Vagina (tissue), 2 donors: Measurements from ENCODE around the gene CELF4.

Experiments used
- POLR2A ChIP-seq, 2 donors: fragments of 450-650 bp; IDR thresholded peaks; one replicate each; pipeline ENCODE4 v1.6.1; 2017; ENCODE audit warnings: antibody characterized with exemption in 2 of 2, mild to moderate bottlenecking in 2 of 2, moderate library complexity in 2 of 2
- POLR2AphosphoS5 ChIP-seq, 2 donors: sonication (generic); formaldehyde crosslinking; IDR thresholded peaks; one replicate each; pipeline ENCODE4 v1.9.0; 2017; ENCODE audit warnings: antibody characterized with exemption in 2 of 2, mild to moderate bottlenecking in 2 of 2, low read depth in 1 of 2; ENCODE audit not compliant: insufficient read depth in 1 of 2
- TF ChIP-seq, protein P1 (sequence below), 3 experiments: fragments of 450-650 bp in 2 of 3; fragments of 200-600 bp in 1 of 3; sonication (generic) in 1 of 3; IDR thresholded peaks; one replicate each; pipeline ENCODE4 v1.5.1; 2017 to 2019; ENCODE audit warnings: antibody characterized with exemption in 3 of 3, mild to moderate bottlenecking in 2 of 3, moderate library complexity in 2 of 3

DNA sequence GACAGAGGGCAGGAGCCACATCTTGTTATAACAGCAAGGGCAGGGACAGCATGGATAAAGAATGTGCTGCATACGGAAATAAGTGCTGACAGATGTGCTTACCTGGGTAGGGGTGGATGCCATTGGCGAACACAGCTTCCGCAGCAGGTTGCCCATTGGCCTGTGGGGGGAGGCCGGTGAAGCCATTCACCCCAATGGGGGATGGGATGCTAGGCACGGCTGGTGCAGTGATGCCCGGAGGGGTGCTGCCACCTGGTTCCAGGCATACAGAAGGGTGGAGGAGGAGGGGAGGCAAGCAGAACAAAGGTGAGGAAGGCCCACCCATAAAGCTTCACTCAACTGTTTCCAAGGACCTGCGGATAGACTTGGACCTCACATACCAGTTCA lies 294.9 kb downstream of the CELF4 start:
- TF ChIP-seq, protein P1, sequence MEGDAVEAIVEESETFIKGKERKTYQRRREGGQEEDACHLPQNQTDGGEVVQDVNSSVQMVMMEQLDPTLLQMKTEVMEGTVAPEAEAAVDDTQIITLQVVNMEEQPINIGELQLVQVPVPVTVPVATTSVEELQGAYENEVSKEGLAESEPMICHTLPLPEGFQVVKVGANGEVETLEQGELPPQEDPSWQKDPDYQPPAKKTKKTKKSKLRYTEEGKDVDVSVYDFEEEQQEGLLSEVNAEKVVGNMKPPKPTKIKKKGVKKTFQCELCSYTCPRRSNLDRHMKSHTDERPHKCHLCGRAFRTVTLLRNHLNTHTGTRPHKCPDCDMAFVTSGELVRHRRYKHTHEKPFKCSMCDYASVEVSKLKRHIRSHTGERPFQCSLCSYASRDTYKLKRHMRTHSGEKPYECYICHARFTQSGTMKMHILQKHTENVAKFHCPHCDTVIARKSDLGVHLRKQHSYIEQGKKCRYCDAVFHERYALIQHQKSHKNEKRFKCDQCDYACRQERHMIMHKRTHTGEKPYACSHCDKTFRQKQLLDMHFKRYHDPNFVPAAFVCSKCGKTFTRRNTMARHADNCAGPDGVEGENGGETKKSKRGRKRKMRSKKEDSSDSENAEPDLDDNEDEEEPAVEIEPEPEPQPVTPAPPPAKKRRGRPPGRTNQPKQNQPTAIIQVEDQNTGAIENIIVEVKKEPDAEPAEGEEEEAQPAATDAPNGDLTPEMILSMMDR (IDR thresholded peaks at IDR 0.05), result no peak
- TF ChIP-seq POLR2A (IDR thresholded peaks at IDR 0.05), result no peak
- TF ChIP-seq POLR2AphosphoS5 (IDR thresholded peaks at IDR 0.05; ENCODE audit: insufficient read depth in 1 of 2, low read depth in 1 of 2), result no peak
